ENCODE data around the gene AKAP13. TPM values are rescaled to one million over a fixed set of nuclear protein-coding genes. Genes with fewer than 3 reads are reported as not detected.
A peak's percentile ranks its signal among the peaks of the same experiment; 100 is the strongest.

AKAP13 gene
- total RNA-seq, 1 donor from 2014 or later, result 443 TPM

DNA sequence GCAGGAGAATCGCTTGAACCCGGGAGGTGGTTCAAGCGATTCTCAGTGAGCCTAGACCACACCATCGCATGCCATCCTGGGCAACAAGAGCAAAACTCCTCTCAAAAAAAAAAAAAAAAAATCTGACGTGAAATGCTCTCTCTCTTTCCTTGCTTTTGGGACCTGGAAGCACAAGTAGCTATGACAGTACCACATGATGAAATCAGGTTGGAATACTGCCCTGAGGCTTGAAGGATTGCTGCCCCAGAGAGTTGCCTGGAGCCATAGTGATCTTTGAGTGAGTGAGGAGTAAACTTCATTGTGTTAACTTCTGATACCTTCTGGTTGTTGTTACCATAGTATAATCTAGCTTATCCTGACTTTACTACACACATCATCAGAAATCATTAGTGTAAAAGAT lies 23.3 kb downstream of the AKAP13 start:
- DNase-seq, result no peak
- H3K36me3 ChIP-seq, result no peaks in the 10 kb centered on the region
- H3K27me3 ChIP-seq (ENCODE audit: low read depth), result no peaks in the 10 kb centered on the region
- no peak overlapping the region for H3K27ac ChIP-seq
- TF ChIP-seq CTCF (IDR thresholded peaks at IDR 0.05), result no peak
- no peak overlapping the region for H3K4me3 ChIP-seq
- H3K9me3 ChIP-seq, result no peaks in the 10 kb centered on the region
- peaks cover 75% of the 10 kb centered on the region for H3K4me1 ChIP-seq
- peak; percentile 49 to 56 for ATAC-seq
- intact Hi-C loops (cut with DNase I), result no loop called here

DNA sequence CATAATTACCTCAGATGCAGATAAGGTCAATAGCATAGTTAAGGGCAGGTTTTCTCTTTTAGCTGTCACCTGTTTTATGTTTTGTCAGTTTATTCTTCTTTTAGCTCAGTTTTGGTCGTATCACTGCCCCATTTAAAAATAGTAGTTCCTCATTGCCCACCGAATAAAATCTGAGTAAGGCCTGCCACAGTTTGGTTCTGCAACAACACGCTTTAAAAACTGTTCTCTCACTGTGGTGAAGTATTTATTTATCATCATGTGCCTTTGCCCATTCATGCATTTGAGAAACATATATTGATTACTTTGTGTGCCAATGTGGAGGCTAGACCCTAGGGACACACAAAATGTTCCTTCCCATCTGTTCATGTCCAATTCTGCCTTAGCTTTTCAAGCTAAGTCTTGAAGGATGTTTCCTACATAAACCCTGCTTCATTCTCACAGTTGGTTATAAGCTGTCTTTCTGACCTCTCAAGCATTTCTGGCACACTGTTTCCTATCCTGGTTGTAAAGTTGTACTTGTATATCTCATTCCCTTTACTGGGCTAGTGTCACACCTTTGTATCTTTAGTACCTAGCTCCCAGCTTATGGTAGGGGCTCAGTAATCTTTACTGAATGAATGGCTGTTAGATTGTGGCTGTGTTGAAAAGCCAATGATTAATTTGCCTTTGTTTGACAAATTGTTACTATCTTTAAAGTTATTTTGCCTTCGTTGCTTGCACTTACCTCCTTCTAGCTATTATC lies 23.9 kb downstream of the AKAP13 start:
- no peak for TF ChIP-seq CTCF (IDR thresholded peaks at IDR 0.05)
- Histone ChIP-seq H3K9me3 (no peaks in the 10 kb centered on the region), H3K27ac (no peak overlapping the region), H3K4me1 (peaks cover 79% of the 10 kb centered on the region), H3K4me3 (no peak overlapping the region), H3K36me3 (no peaks in the 10 kb centered on the region), H3K27me3 (ENCODE audit: low read depth) (no peaks in the 10 kb centered on the region)
- DNase-seq (no peak), ATAC-seq (no peak)
- intact Hi-C loops (cut with DNase I), result no loop called here

GRCh38 chr15:85404918-85405866 lies 24.8 kb downstream of the AKAP13 start:
- Histone ChIP-seq H3K4me3 (no peak overlapping the region), H3K36me3 (no peaks in the 10 kb centered on the region), H3K27me3 (ENCODE audit: low read depth) (no peaks in the 10 kb centered on the region), H3K27ac (no peak overlapping the region), H3K9me3 (no peaks in the 10 kb centered on the region), H3K4me1 (peaks cover 79% of the 10 kb centered on the region)
- no peak for DNase-seq
- no peak for ATAC-seq
- no peak for TF ChIP-seq CTCF (IDR thresholded peaks at IDR 0.05)
- intact Hi-C loops (cut with DNase I), result no loop called here

DNA sequence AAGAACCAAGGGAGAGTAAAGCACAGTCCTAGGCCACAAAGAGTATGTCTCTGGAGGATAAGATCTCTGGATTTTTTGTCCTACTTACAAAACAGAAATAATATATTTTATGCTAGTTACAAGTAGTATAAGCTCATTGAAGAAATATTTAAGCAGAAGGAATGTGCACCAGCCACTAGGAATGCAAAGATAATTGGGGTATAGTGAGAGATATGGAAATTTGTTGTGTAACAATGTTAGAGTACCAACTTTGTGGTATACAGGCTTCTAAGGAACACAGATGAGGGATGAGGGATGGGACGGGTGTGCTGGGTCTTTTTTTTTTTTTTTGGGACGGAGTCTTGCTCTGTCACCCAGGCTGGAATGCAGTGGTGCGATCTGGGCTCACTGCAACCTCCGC lies 26.5 kb downstream of the AKAP13 start:
- Histone ChIP-seq H3K4me1 (peaks cover 76% of the 10 kb centered on the region), H3K27me3 (ENCODE audit: low read depth) (no peaks in the 10 kb centered on the region), H3K9me3 (no peaks in the 10 kb centered on the region), H3K4me3 (no peak overlapping the region), H3K36me3 (no peaks in the 10 kb centered on the region), H3K27ac (no peak overlapping the region)
- intact Hi-C loops (cut with DNase I), result no loop called here
- no peak for TF ChIP-seq CTCF (IDR thresholded peaks at IDR 0.05)
- no peak for DNase-seq
- ATAC-seq, result no peak

GRCh38 chr15:85407421-85408269 lies 27.2 kb downstream of the AKAP13 start:
- Histone ChIP-seq H3K9me3 (no peaks in the 10 kb centered on the region), H3K27ac (peak overlapping the region; percentile 19), H3K36me3 (no peaks in the 10 kb centered on the region), H3K27me3 (ENCODE audit: low read depth) (no peaks in the 10 kb centered on the region), H3K4me1 (peaks cover 75% of the 10 kb centered on the region), H3K4me3 (no peak overlapping the region)
- no peak for DNase-seq
- TF ChIP-seq CTCF (IDR thresholded peaks at IDR 0.05), result no peak
- intact Hi-C loops (cut with DNase I), result no loop called here
- peak; percentile 83 to 89 for ATAC-seq
